Measurements from ENCODE around the gene TRA2B. TPM values are rescaled to one million over a fixed set of nuclear protein-coding genes. Genes with fewer than 3 reads are reported as not detected.

The TRA2B gene
- total and polyA plus RNA-seq, 2 donors (not counting 3 experiments of a cell fraction or from before 2014, with no cell fraction given), result 173 to 199 TPM

DNA sequence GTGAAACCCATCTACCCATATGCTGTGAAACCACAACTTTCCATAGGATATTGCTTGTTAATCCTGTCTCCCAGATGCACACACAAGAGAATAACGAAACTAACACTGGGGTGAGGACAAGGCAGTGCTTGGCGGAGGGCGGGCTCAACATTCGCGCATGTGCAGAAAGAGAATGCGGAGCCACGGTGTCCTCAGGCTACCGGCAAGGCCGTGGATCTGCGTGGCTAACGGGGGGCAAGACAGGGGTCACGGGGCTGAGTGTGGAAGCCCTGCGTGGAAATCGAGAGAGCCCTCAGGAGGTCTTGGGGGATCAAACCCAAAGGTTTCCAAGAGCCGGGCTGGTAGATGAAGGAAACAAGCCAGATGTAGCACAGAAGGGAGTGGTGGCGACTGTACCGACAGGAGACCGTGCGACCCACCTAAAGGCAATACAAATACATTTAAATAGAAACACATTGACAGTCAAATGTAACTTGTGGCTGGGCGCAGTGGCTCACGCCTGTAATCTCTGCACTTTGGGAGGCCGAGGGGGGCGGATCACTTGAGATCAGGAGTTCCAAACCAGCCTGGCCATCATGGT is 48.5 kb upstream of the TRA2B start:
- no peak for DNase-seq (ENCODE audit: low read depth, low spot score)
- dilution Hi-C loops (cut with MboI; ENCODE audit: extremely low pct_ligation_motif_present, low sequenced_read_pairs), result no loop called here
- Histone ChIP-seq H3K4me2 (ENCODE audit: insufficient read depth, low read length) (no peak overlapping the region), H3K9ac (replicated peaks; ENCODE audit: extremely low read depth, insufficient read depth, low read length) (no peak overlapping the region), H3K36me3 (ENCODE audit: control insufficient read depth in 2 of 2, extremely low read depth in 1 of 2, insufficient read depth in 2 of 2, low read length in 2 of 2) (no peaks in the 10 kb centered on the region), H3K9me1 (replicated peaks; ENCODE audit: control insufficient read depth, extremely low read depth, insufficient read depth, low read length) (no peaks in the 10 kb centered on the region), H2AFZ (ENCODE audit: low read depth, low read length) (no peak overlapping the region), H3K27me3 (ENCODE audit: control insufficient read depth in 2 of 2, insufficient read depth in 2 of 2, low read length in 2 of 2) (no peaks in the 10 kb centered on the region), H3K9me3 (replicated peaks; ENCODE audit: control insufficient read depth, insufficient read depth, low read length) (no peaks in the 10 kb centered on the region), H4K20me1 (replicated peaks; ENCODE audit: control insufficient read depth, extremely low read depth, insufficient read depth, low read length) (no peaks in the 10 kb centered on the region), H3K4me1 (ENCODE audit: control insufficient read depth, extremely low read depth, insufficient read depth, low read length) (no peaks in the 10 kb centered on the region), H3K4me3 (replicated peaks in 1 of 3; ENCODE audit: insufficient read depth in 1 of 3, low read depth in 1 of 3, low read length in 3 of 3) (no peak overlapping the region), H3K79me2 (ENCODE audit: control insufficient read depth, insufficient read depth, low read length) (no peaks in the 10 kb centered on the region), H3K27ac (ENCODE audit: insufficient read depth, low read depth, low read length) (no peak overlapping the region)
- ChIA-PET POLR2A (no interaction called here), CTCF (interaction anchor here (1.2 to 4.9 kb wide), 7 partner anchors 9 to 631 kb away, joined by 3 to 27 read pairs (median 4); no protein-coding TSS in a partner anchor)
- intact Hi-C loops (cut with micrococcal nuclease), result loop anchor here (10.0 kb wide), 1 partner anchor 799 kb away; the partner anchor contains the start of gene EIF4A2
- TF ChIP-seq EZH2 (IDR thresholded peaks at IDR 0.05; ENCODE audit: borderline replicate concordance, low read depth, low read length, severe bottlenecking), result no peak
- TF ChIP-seq MYC (IDR thresholded peaks at IDR 0.05; ENCODE audit: low read depth, low read length), result no peak
- TF ChIP-seq POLR2AphosphoS5 (IDR thresholded peaks at IDR 0.05; ENCODE audit: insufficient read depth, low read depth, low read length), result no peak
- TF ChIP-seq, protein P1, sequence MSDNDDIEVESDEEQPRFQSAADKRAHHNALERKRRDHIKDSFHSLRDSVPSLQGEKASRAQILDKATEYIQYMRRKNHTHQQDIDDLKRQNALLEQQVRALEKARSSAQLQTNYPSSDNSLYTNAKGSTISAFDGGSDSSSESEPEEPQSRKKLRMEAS (IDR thresholded peaks at IDR 0.05; ENCODE audit: insufficient read depth, insufficient read length), result no peak
- no peak for TF ChIP-seq JUN (IDR thresholded peaks at IDR 0.05; ENCODE audit: borderline replicate concordance, insufficient read depth, insufficient read length, low read depth)
- TF ChIP-seq CTCF (IDR thresholded peaks at IDR 0.05; ENCODE audit: extremely low read depth in 1 of 2, insufficient read depth in 1 of 2, low read depth in 1 of 2, low read length in 2 of 2), result no peak
- TF ChIP-seq FOS (IDR thresholded peaks at IDR 0.05; ENCODE audit: borderline replicate concordance, insufficient read depth, low read length), result no peak
- no peak for TF ChIP-seq GATA2 (IDR thresholded peaks at IDR 0.05; ENCODE audit: insufficient read depth, insufficient read length, low read depth, low read length)
- no peak for TF ChIP-seq POLR2A (IDR thresholded peaks at IDR 0.05; ENCODE audit: low read depth, low read length)
- BruUV-seq (replicated peaks), result no TSS peak
- FAIRE-seq, result no peak

All from endothelial cell of umbilical vein (primary cell).